ENCODE results near the gene PCDHB7.
"Not testable (repeated sequence)": the region's sequence is repeated elsewhere in the genome, so short reads cannot be mapped to it uniquely, and the experiment has no call there.

DNA sequence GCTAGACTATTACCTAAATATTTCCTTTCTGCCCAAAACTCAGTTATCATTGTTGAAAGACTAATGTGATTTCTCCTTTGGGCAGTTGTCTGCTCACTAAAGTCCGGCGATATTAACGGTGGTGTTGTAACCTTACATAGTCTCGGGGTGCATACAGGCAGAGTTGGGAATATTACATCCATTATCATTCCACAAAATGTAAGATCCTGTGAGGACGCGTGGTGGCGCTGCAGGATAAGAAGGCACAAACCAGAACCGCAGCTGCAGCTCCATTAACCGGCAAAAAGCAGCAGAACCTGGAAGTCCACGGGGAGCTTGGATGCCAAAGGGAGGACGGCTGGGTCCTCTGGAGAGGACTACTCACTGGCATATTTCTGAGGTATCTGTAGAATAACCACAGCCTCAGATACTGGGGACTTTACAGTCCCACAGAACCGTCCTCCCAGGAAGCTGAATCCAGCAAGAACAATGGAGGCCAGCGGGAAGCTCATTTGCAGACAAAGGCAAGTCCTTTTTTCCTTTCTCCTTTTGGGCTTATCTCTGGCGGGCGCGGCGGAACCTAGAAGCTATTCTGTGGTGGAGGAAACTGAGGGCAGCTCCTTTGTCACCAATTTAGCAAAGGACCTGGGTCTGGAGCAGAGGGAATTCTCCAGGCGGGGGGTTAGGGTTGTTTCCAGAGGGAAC lies 41.4 kb downstream of the PCDHB7 start, which contains the start of gene PCDHB13:
- not testable (repeated sequence) for TF ChIP-seq EZH2 (IDR thresholded peaks at IDR 0.05; ENCODE audit: low read length, missing control alignments)
- TF ChIP-seq, protein P1, sequence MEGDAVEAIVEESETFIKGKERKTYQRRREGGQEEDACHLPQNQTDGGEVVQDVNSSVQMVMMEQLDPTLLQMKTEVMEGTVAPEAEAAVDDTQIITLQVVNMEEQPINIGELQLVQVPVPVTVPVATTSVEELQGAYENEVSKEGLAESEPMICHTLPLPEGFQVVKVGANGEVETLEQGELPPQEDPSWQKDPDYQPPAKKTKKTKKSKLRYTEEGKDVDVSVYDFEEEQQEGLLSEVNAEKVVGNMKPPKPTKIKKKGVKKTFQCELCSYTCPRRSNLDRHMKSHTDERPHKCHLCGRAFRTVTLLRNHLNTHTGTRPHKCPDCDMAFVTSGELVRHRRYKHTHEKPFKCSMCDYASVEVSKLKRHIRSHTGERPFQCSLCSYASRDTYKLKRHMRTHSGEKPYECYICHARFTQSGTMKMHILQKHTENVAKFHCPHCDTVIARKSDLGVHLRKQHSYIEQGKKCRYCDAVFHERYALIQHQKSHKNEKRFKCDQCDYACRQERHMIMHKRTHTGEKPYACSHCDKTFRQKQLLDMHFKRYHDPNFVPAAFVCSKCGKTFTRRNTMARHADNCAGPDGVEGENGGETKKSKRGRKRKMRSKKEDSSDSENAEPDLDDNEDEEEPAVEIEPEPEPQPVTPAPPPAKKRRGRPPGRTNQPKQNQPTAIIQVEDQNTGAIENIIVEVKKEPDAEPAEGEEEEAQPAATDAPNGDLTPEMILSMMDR (conservative IDR thresholded peaks at IDR 0.05 in 1 of 2, IDR thresholded peaks at IDR 0.05 in 1 of 2; ENCODE audit: low read depth in 1 of 2, low read length in 2 of 2) = not testable (repeated sequence)
